ENCODE measurements around the gene ST6GALNAC5.

Gene ST6GALNAC5

GRCh38 chr1:77014073-77014788 is 147.0 kb downstream of the ST6GALNAC5 start:
- no peaks in the 10 kb centered on the region for H3K9me3 ChIP-seq (ENCODE audit: control insufficient read depth, insufficient read depth, low read depth, low read length)
- H3K4me3 ChIP-seq (ENCODE audit: low read depth, low read length) = no peak overlapping the region
- H3K36me3 ChIP-seq (ENCODE audit: control insufficient read depth in 2 of 2, insufficient read depth in 1 of 2, low read length in 2 of 2) = no peaks in the 10 kb centered on the region
- CTCF ChIA-PET = no interaction called here
- no peaks in the 10 kb centered on the region for H3K4me1 ChIP-seq (ENCODE audit: control insufficient read depth, insufficient read depth, low read length)
- POLR2A ChIA-PET = no interaction called here
- no peak overlapping the region for H3K27ac ChIP-seq (ENCODE audit: extremely low read depth, low read depth, low read length)
- TF ChIP-seq BCL11B (tag by site-specific recombination; IDR thresholded peaks at IDR 0.05; ENCODE audit: low read depth) (no peak), ZNF274 (IDR thresholded peaks at IDR 0.05; ENCODE audit: low read length) (no peak), ZNF274 (tag by site-specific recombination; IDR thresholded peaks at IDR 0.05; ENCODE audit: borderline replicate concordance) (no peak), ZNF513 (tag by site-specific recombination; IDR thresholded peaks at IDR 0.05) (no peak), ZBTB10 (tag by site-specific recombination; IDR thresholded peaks at IDR 0.05) (no peak), ZNF140 (tag by site-specific recombination; IDR thresholded peaks at IDR 0.05) (no peak), ZNF391 (tag by site-specific recombination; IDR thresholded peaks at IDR 0.05; ENCODE audit: borderline replicate concordance, low read depth) (no peak), ZNF626 (tag by site-specific recombination; IDR thresholded peaks at IDR 0.05) (no peak), ZNF174 (tag by site-specific recombination; IDR thresholded peaks at IDR 0.05) (no peak)

GRCh38 chr1:77015748-77016341 is 148.6 kb downstream of the ST6GALNAC5 start:
- H3K4me3 ChIP-seq (ENCODE audit: low read depth, low read length) = no peak overlapping the region
- H3K36me3 ChIP-seq (ENCODE audit: control insufficient read depth in 2 of 2, insufficient read depth in 1 of 2, low read length in 2 of 2) = no peaks in the 10 kb centered on the region
- no peaks in the 10 kb centered on the region for H3K9me3 ChIP-seq (ENCODE audit: control insufficient read depth, insufficient read depth, low read depth, low read length)
- TF ChIP-seq ZFHX2 (tag by site-specific recombination; conservative IDR thresholded peaks at IDR 0.05) (peak; percentile 55; the same call in 1 of the 2 replicates), ZNF473 (tag by site-specific recombination; IDR thresholded peaks at IDR 0.05) (no peak), EGR2 (tag by site-specific recombination; IDR thresholded peaks at IDR 0.05; ENCODE audit: low read depth) (peak; percentile 33; the same call in 1 of the 2 replicates)
- H3K4me1 ChIP-seq (ENCODE audit: control insufficient read depth, insufficient read depth, low read length) = no peaks in the 10 kb centered on the region
- ChIA-PET CTCF (no interaction called here), POLR2A (no interaction called here)
- no peak overlapping the region for H3K27ac ChIP-seq (ENCODE audit: extremely low read depth, low read depth, low read length)

- Histone ChIP-seq H3K4me3 (ENCODE audit: low read depth, low read length) (no peak overlapping the region), H3K27ac (ENCODE audit: extremely low read depth, low read depth, low read length) (no peak overlapping the region), H3K36me3 (ENCODE audit: control insufficient read depth in 2 of 2, insufficient read depth in 1 of 2, low read length in 2 of 2) (no peaks in the 10 kb centered on the region), H3K4me1 (ENCODE audit: control insufficient read depth, insufficient read depth, low read length) (no peaks in the 10 kb centered on the region), H3K9me3 (ENCODE audit: control insufficient read depth, insufficient read depth, low read depth, low read length) (no peaks in the 10 kb centered on the region)
- ChIA-PET CTCF (no interaction called here), POLR2A (no interaction called here)
- TF ChIP-seq TCF7L2 (IDR thresholded peaks at IDR 0.05; ENCODE audit: borderline replicate concordance, low read depth, low read length) (no peak), ZNF302 (tag by site-specific recombination; IDR thresholded peaks at IDR 0.05; ENCODE audit: low read depth) (no peak), IKZF3 (tag by site-specific recombination; IDR thresholded peaks at IDR 0.05) (no peak), ZNF639 (tag by site-specific recombination; IDR thresholded peaks at IDR 0.05) (no peak), ZNF558 (tag by site-specific recombination; IDR thresholded peaks at IDR 0.05) (no peak), ZNF248 (tag by site-specific recombination; IDR thresholded peaks at IDR 0.05) (no peak), PRDM1 (tag by site-specific recombination; IDR thresholded peaks at IDR 0.05) (no peak), ZNF560 (tag by site-specific recombination; IDR thresholded peaks at IDR 0.05; ENCODE audit: borderline replicate concordance) (no peak), ZNF837 (tag by site-specific recombination; IDR thresholded peaks at IDR 0.05) (no peak)
These were observed 149.2 kb downstream of the ST6GALNAC5 start for GRCh38 chr1:77016386-77016985.
